D721Med (cell line): ENCODE results near the gene AUTS2.

Experiments
- DNase-seq: peaks from one replicate; pipeline ENCODE4 v3.0.0; 2011; ENCODE audit warnings: low spot score; ENCODE audit not compliant: insufficient read length
- FAIRE-seq: peaks from 2 replicates; lab custom pipeline; 2011; peaks lifted over from hg19 to GRCh38; lab: Jason Lieb, UNC
- TF ChIP-seq, protein P1 (sequence below): IDR thresholded peaks from 2 replicates; pipeline ENCODE4 v1.5.1; 2012; ENCODE audit warnings: mild to moderate bottlenecking, control low read depth; ENCODE audit not compliant: insufficient read depth; ENCODE audit errors: missing control alignments

The AUTS2 gene

DNA sequence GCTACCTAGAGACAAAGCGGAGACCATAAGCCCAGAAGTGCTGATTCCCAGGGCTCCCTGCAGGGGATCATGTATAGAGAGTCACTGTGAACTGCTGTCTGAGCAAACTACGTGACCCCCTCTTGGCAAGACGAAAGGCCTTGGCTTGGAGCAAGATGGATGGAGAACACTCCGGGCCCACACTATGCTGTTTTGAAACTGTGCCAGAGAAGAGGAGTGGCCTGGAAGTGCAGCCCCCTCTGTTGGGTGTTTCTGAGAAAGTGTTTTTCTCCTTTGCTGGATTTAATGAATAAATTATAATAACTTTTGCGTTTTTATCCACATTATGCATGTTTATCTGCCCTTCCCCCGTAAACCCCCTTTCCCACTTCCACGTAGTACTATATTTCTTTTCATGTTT is 894.4 kb downstream of the AUTS2 start:
- TF ChIP-seq, protein P1, sequence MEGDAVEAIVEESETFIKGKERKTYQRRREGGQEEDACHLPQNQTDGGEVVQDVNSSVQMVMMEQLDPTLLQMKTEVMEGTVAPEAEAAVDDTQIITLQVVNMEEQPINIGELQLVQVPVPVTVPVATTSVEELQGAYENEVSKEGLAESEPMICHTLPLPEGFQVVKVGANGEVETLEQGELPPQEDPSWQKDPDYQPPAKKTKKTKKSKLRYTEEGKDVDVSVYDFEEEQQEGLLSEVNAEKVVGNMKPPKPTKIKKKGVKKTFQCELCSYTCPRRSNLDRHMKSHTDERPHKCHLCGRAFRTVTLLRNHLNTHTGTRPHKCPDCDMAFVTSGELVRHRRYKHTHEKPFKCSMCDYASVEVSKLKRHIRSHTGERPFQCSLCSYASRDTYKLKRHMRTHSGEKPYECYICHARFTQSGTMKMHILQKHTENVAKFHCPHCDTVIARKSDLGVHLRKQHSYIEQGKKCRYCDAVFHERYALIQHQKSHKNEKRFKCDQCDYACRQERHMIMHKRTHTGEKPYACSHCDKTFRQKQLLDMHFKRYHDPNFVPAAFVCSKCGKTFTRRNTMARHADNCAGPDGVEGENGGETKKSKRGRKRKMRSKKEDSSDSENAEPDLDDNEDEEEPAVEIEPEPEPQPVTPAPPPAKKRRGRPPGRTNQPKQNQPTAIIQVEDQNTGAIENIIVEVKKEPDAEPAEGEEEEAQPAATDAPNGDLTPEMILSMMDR = no peak

DNA sequence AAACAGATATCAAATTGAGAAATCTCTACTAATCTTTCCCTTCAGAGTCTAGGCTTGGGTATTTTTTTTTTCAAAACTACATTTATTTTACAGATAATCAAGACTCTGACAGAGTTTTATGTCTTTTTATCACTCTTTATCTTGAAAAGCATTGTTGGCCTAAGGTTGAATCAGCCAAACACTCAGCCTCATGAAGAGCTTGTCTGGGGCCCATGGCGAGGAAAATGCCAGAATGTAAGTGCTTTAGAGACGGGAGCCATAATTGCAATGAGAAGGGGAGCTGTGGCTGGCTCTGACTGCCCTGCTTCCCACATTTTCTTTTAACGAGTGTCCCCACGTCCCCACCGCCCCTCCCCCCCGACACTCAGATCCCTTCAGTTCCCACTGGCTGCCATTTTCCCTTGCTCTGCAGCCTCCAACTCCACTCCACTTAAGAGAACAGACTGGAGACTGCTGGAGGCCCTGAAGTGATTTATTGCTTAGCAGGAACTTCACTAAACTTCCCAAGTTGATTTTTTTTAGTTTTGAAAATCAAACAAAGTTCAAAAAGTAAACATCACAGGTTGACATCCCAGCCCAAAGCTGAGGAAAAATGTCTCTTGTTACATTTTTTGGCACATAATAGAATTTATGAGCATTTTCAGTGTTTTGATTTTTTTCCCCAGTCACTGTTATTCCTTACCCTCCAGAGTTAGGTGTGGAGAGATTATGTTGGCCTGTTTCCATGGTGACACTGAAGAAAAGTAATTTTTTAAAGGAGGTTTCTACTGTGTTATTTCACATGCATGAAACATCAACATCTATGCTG is 896.2 kb downstream of the AUTS2 start:
- FAIRE-seq (no peak), DNase-seq (no peak)
- TF ChIP-seq, protein P1 = no peak

More for the DNA sequence above, 894.4 kb downstream of the AUTS2 start:
- DNase-seq (no peak), FAIRE-seq (no peak)

DNA sequence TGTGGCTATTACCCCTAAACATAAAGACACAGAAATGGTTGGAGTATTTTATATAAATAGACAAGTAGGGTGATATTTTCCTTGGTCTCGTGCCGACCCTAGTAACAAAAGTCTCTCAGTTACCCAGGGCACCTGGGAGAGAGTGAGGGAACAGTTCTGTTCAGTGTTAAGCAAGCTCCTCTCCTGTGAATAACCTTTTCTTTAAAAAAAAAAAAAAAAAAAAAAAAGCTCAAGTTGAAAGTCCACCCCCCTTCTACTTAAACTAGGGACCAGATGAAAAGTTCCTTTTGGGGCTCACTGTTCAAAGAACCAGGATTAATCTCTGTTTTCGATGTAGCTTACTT is 896.7 kb downstream of the AUTS2 start:
- FAIRE-seq (no peak), DNase-seq (no peak)
- TF ChIP-seq, protein P1 = no peak

DNA sequence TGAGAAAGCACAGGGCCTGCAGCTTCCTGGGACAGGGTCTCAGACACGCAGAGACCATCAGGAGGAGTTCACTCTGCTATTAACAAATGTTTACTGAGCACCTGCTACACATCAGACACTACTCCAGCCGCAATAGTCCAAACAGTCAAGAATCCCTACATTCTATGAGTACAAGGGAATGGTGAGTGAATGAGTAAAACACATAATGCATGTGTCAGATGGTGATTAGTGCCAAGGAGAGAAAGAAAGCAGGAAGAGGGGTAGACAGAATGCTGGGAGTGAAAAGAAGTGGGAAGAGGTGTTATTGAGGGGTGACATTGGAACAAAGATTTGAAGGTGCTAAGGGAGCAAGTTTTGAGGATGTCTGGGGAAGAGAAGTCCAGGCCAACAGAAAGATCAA is 899.5 kb downstream of the AUTS2 start:
- no peak for DNase-seq
- TF ChIP-seq, protein P1 = no peak
- no peak for FAIRE-seq

DNA sequence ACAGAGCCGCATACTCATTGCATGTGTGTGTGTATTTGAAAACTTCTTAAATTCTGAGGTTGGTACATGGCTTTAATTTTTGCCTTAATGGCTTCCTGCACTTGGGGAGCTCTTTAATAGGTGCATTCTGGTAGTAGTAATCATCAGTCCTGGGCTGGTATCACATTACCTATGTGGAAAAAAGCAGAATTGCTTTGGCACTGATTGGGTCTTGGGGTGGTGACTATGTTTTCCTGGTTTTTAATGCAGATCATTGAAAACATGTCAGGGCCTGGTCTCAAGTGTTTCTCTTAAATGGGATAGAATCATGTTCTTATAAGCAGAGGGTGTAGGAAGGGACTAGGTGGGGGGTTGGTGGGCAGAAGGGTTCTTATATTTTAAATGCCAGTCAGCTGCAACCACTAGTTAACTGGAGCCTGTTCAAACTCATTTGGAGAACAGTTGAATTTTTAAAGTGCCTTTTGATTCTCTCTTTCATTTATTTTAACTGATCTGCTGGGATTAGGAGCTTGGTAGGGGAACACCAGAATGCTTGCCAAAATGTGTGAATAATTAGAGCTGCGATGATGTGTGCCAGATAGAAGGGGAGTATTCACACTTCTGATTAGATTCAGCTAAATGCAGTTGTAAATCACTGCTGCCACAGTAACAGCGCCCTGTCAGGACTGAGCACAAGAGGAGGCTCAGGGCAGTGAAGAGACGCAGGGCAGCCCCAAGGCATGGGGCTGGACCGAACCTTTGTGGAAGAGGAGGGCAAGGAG is 900.1 kb downstream of the AUTS2 start:
- no peak for FAIRE-seq
- TF ChIP-seq, protein P1 = no peak
- no peak for DNase-seq

DNA sequence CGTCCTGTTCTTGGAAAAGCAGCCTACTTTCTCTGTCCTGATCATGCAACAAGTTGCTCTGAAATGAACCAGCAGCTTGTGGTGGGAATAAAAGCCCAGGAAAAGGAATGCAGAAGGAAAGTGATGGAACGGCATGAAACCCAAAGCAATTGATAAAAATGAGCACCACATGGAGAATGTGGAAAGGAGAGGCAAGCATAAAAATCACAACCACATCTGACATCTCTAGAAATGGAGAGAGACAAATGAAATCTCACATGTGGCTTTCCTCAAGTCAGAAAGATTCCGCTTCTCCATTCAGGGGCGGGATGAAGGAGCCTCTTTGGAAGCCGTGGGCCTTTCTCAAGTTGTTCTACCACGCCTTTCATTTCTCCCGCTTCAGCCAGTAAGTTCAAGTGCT is 902.0 kb downstream of the AUTS2 start:
- no peak for FAIRE-seq
- no peak for DNase-seq
- TF ChIP-seq, protein P1 = no peak
